Measurements from ENCODE around the gene CA6.

GRCh38 chr1:8989061-8989460 lies 43.4 kb downstream of the CA6 start:
- TF ChIP-seq CTCF (conservative IDR thresholded peaks at IDR 0.05) (no peak), ZFX (IDR thresholded peaks at IDR 0.05) (no peak)

All from C4-2B (cell line).